ENCODE results near the gene KIRREL3. TPM values are rescaled to one million over a fixed set of nuclear protein-coding genes. Genes with fewer than 3 reads are reported as not detected.

Gene KIRREL3
- total RNA-seq, 1 donor from 2014 or later = not detected

DNA sequence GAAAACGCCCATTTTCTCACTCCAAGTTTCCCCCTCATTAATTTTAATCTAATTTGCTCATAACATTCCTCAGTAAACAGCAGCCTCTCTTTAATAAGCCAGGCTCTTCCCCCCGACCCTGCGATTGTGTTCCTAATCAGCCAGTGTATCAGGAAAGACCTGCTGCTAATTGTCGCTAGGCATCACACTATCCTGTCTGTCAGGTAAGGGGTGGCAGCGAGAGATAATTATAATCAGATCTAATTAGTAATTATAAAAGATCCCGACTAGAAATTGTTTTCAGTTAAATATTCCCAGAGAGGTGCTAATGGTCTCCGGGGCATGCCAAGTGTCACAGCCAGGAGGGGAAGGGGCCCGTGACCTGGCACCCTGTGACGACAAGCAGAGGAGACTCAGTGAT, 502.3 kb downstream of the KIRREL3 start:
- intact Hi-C loops (cut with micrococcal nuclease) = no loop called here
- no peaks in the 10 kb centered on the region for H3K4me1 Mint-ChIP-seq (ENCODE audit: low read depth)
- H3K27me3 Mint-ChIP-seq (ENCODE audit: low read depth) = peaks cover 14% of the 10 kb centered on the region
- no peaks in the 10 kb centered on the region for H3K36me3 Mint-ChIP-seq (ENCODE audit: low read depth)
- no peaks in the 10 kb centered on the region for H3K9me3 Mint-ChIP-seq
- H3K27ac Mint-ChIP-seq = no peak overlapping the region
- H3K4me3 Mint-ChIP-seq (ENCODE audit: low read depth) = no peak overlapping the region
- no peak for DNase-seq (ENCODE audit: low spot score)

DNA sequence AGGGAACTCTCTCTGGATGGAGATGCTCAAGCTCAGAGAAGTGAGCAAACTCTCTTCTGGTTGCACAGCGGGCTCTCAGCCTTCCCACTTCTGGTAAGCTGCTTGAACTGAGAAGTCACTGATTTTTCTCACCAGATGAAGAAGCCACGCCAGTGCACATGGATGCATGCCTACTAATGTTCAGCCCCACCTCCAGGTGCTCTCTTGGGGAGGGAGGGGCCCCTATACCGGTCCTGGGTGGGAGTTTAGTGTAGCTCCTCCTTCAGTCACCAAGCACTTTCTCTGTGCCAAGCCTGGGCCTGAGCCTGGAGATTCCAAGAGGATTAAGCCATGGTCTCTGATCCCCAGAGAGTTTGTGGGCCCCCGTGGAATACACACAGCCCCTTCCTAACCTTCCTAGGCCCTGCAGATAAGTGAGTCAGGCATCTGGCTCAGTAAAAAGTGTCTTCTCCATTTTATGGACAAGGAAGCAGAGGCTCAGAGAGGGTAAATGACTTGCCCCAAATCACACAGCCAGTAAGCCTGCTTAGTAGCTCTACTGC, 502.9 kb downstream of the KIRREL3 start:
- H3K27ac Mint-ChIP-seq = no peak overlapping the region
- no peak for DNase-seq (ENCODE audit: low spot score)
- intact Hi-C loops (cut with micrococcal nuclease) = no loop called here
- no peaks in the 10 kb centered on the region for H3K9me3 Mint-ChIP-seq
- H3K36me3 Mint-ChIP-seq (ENCODE audit: low read depth) = no peaks in the 10 kb centered on the region
- no peaks in the 10 kb centered on the region for H3K4me1 Mint-ChIP-seq (ENCODE audit: low read depth)
- no peak overlapping the region for H3K4me3 Mint-ChIP-seq (ENCODE audit: low read depth)
- peaks cover 9% of the 10 kb centered on the region for H3K27me3 Mint-ChIP-seq (ENCODE audit: low read depth)

DNA sequence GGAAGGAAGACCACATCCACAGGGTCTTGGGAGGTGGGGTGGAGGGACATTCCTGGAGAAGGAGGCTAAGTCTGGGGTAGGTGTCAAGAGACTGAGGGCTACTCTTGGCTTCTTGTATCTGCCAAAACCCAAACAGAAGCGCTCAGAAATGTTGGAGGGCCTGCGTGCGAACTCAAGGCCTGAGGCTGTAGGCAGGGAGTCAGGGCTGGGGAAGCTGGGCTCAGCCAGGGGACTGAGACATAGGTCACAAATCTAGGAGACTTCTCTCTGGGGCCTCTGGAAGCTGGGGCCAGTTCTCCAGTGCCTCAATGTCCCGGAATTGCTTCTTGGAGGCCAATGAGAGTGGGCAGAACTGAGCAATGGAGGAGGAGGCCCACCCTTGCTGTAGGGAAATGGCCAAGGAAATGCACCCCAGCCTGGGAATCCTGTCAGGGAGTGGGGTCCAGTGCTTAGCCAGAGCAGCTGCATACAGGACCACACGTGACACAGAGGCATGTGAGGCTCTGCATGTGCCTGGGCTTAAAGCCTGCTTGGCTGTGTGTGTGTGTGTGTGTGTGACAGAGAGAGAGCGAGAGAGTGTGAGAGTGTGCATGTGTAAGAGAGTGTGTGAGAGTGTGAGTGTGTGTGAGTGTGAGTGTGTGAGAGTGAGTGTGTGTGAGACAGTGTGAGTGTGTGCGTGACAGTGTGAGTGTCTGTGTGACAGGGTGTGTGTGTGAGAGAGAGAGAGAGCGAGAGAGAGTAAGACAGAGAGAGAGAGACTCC, 503.8 kb downstream of the KIRREL3 start:
- Mint-ChIP-seq H3K27ac (no peak overlapping the region), H3K36me3 (ENCODE audit: low read depth) (no peaks in the 10 kb centered on the region), H3K9me3 (no peaks in the 10 kb centered on the region), H3K4me3 (ENCODE audit: low read depth) (no peak overlapping the region), H3K4me1 (ENCODE audit: low read depth) (no peaks in the 10 kb centered on the region), H3K27me3 (ENCODE audit: low read depth) (peaks cover 5% of the 10 kb centered on the region)
- DNase-seq (ENCODE audit: low spot score) = no peak
- intact Hi-C loops (cut with micrococcal nuclease) = no loop called here

DNA sequence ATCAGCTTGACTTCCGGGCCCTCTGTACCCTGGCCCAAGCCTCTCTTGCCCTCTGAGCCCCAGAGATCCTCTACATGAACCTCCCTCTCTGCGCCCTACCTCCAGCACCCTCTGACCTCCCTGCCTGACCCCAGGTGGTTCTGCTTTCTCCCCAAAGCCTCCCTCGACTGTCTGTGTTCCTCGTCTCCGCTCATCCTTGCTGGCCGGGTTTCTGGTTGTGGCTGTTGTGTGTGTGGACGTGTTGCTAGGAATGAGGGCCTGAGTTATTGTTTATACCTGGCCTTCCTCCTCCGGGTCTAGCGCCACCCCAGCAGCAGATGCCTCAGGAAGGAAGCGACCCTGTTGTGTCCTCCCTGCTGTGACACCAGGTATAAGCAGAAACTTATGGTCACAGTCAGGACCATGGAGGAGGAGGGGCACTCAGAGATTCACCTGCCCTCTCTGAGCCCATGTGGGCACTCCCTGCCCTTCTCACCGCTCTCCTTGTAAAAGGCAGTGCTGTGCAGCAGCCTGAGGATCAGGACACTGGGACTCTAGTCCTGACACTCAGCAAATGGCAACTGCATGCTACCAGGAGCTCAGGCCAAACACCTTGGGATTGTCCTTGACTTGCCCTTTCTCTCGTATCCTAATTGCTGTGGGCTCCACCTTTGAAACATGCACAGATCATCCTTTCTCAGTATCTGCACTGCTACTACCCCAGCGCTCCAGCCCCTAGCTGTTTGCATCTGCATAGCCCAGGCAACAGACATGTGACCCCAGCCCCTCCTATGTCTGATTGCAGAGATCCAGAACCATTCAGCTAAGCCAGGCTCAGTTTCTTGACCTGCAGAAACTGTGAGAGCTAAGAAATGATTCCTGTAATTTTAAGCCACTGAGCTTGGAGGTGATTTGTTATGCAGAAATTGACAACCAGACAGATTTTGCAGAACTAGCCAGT, 505.0 kb downstream of the KIRREL3 start:
- H3K36me3 Mint-ChIP-seq (ENCODE audit: low read depth) = no peaks in the 10 kb centered on the region
- no peak for DNase-seq (ENCODE audit: low spot score)
- H3K4me1 Mint-ChIP-seq (ENCODE audit: low read depth) = no peaks in the 10 kb centered on the region
- no peak overlapping the region for H3K4me3 Mint-ChIP-seq (ENCODE audit: low read depth)
- H3K27ac Mint-ChIP-seq = no peak overlapping the region
- intact Hi-C loops (cut with micrococcal nuclease) = no loop called here
- H3K27me3 Mint-ChIP-seq (ENCODE audit: low read depth) = peaks cover 2% of the 10 kb centered on the region
- H3K9me3 Mint-ChIP-seq = no peaks in the 10 kb centered on the region

- DNase-seq (ENCODE audit: low spot score) = no peak
- no peaks in the 10 kb centered on the region for H3K4me1 Mint-ChIP-seq (ENCODE audit: low read depth)
- no peak overlapping the region for H3K4me3 Mint-ChIP-seq (ENCODE audit: low read depth)
- no peaks in the 10 kb centered on the region for H3K9me3 Mint-ChIP-seq
- no peaks in the 10 kb centered on the region for H3K27me3 Mint-ChIP-seq (ENCODE audit: low read depth)
- intact Hi-C loops (cut with micrococcal nuclease) = no loop called here
- H3K36me3 Mint-ChIP-seq (ENCODE audit: low read depth) = no peaks in the 10 kb centered on the region
- H3K27ac Mint-ChIP-seq = no peak overlapping the region
Measured at GRCh38 chr11:126494831-126495230, 505.7 kb downstream of the KIRREL3 start.

- H3K4me1 Mint-ChIP-seq (ENCODE audit: low read depth) = no peaks in the 10 kb centered on the region
- H3K27me3 Mint-ChIP-seq (ENCODE audit: low read depth) = no peaks in the 10 kb centered on the region
- no peak overlapping the region for H3K4me3 Mint-ChIP-seq (ENCODE audit: low read depth)
- no peak overlapping the region for H3K27ac Mint-ChIP-seq
- H3K36me3 Mint-ChIP-seq (ENCODE audit: low read depth) = no peaks in the 10 kb centered on the region
- intact Hi-C loops (cut with micrococcal nuclease) = no loop called here
- DNase-seq (ENCODE audit: low spot score) = no peak
- H3K9me3 Mint-ChIP-seq = no peaks in the 10 kb centered on the region
Measured at GRCh38 chr11:126492331-126493082, 508.1 kb downstream of the KIRREL3 start.

DNA sequence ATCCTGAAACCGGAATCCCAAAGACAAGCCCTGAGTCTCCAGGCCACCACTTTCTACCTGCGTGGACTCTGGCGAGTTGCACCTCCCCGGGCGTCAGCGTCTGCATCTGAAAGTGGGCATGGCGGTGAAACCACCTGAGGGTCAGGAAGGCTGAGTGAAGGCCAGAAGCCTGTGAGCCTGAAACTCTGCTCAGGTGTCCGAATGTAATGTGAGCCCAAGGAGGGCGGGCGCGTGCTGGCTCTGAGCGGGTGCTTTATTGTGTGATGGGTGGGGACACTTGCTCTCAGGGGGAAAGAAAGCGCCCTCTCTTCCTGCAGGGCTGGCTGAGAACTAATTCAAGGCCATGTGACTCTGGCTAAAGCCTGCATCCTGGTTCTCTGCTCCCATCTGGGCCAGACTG, 509.5 kb downstream of the KIRREL3 start:
- Mint-ChIP-seq H3K27ac (no peak overlapping the region), H3K36me3 (ENCODE audit: low read depth) (no peaks in the 10 kb centered on the region), H3K27me3 (ENCODE audit: low read depth) (no peaks in the 10 kb centered on the region), H3K9me3 (no peaks in the 10 kb centered on the region), H3K4me1 (ENCODE audit: low read depth) (no peaks in the 10 kb centered on the region), H3K4me3 (ENCODE audit: low read depth) (no peak overlapping the region)
- no peak for DNase-seq (ENCODE audit: low spot score)
- intact Hi-C loops (cut with micrococcal nuclease) = no loop called here

- H3K27me3 Mint-ChIP-seq (ENCODE audit: low read depth) = no peaks in the 10 kb centered on the region
- no peak overlapping the region for H3K4me3 Mint-ChIP-seq (ENCODE audit: low read depth)
- no peaks in the 10 kb centered on the region for H3K9me3 Mint-ChIP-seq
- no peaks in the 10 kb centered on the region for H3K4me1 Mint-ChIP-seq (ENCODE audit: low read depth)
- H3K36me3 Mint-ChIP-seq (ENCODE audit: low read depth) = no peaks in the 10 kb centered on the region
- no peak for DNase-seq (ENCODE audit: low spot score)
- H3K27ac Mint-ChIP-seq = no peak overlapping the region
- intact Hi-C loops (cut with micrococcal nuclease) = no loop called here
Measured at GRCh38 chr11:126489836-126490660, 510.5 kb downstream of the KIRREL3 start.

DNA sequence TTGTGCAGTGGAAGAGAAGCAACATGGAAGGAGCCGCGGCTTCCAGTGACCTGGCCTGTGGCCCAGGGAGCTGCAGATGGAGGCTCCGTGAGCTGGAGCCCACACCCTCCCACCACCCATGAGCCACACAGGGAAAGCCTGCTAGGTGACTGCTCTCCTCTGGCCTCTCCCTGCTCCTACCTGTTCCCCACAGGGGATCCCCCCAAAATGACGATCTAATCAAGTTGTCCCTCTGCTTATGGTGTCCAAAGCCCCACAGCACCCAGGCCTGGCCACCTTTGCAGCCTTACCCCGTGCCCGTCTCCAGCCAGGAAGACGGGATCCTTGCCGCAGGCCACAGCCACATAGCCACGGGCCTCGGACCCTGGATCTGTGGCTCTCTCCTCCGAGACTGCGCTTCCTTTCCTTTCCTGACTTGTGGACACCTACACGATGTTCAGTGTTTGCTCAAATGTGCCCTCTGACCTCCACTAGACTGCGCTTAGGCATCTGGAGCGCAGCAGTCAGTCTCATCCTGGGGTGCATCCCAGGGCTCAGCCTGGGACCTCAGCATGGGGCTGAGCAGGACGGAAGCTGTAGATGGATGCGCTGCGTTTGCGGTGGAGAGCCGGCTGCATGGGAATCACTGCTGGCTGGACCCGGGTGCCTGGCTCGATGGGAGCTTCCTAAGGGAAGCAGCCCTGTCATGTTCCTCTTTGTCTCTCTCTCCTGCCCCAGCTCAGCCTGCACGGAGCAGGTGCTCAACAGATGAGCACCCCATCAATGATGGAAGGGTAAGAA, 511.8 kb downstream of the KIRREL3 start:
- no peaks in the 10 kb centered on the region for H3K36me3 Mint-ChIP-seq (ENCODE audit: low read depth)
- H3K4me3 Mint-ChIP-seq (ENCODE audit: low read depth) = no peak overlapping the region
- no peak overlapping the region for H3K27ac Mint-ChIP-seq
- DNase-seq (ENCODE audit: low spot score) = no peak
- intact Hi-C loops (cut with micrococcal nuclease) = no loop called here
- no peaks in the 10 kb centered on the region for H3K4me1 Mint-ChIP-seq (ENCODE audit: low read depth)
- no peaks in the 10 kb centered on the region for H3K9me3 Mint-ChIP-seq
- H3K27me3 Mint-ChIP-seq (ENCODE audit: low read depth) = no peaks in the 10 kb centered on the region

DNA sequence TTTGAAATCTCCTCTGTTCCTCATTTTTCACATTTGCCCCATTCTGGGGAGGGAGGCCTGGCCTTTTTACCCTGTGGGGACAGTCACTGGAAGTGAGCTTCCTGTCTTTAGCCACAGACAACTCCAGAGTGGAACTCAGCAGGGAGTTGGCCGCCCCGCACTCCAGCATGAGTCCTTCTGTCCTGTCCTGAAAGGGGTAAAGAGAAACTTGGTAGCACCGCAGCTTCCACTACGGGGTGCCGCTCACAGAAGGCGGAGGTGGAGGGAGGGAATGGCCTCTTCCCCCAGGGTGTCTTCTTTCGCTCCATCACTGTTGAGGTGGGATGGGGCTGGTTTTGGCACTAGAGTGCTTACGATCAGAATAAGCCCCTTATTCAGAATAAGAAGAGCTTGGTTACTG, 512.9 kb downstream of the KIRREL3 start:
- no peaks in the 10 kb centered on the region for H3K9me3 Mint-ChIP-seq
- DNase-seq (ENCODE audit: low spot score) = no peak

DNA sequence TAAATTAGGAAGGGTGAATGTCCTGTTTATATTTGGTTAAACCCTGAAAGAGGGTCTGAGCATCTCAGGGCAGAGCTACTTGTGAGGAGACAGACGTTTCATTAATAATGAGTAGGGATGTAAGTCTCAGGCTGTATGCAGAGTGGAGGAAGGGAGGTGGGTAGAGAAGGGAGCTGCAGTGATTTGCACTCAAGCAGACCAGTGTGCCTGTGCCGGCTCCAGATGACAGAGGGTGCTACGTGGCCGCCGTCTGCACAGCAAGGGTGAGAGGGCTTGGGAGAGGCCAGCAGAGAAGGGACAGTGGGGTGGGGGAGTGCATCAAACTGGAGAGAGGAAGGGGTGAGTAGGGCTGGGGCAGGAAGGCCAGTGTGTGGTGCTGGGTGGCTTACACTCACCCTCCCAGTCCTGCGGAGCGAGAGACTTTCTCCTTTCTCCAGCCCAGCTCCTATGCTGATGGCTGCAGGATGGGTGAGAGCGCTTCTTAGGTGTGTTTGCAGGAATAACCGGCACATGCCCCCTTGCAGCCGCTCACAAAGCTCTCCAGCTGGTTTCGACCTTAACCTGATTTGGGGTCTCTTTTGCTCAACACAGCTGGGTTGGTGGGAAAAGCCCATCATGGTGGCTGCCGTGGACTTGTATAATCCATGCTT, 514.5 kb downstream of the KIRREL3 start:
- H3K27ac Mint-ChIP-seq = no peak overlapping the region
- DNase-seq (ENCODE audit: low spot score) = no peak
- H3K4me1 Mint-ChIP-seq (ENCODE audit: low read depth) = no peaks in the 10 kb centered on the region
- no peaks in the 10 kb centered on the region for H3K9me3 Mint-ChIP-seq
- H3K27me3 Mint-ChIP-seq (ENCODE audit: low read depth) = no peaks in the 10 kb centered on the region
- no peak overlapping the region for H3K4me3 Mint-ChIP-seq (ENCODE audit: low read depth)
- H3K36me3 Mint-ChIP-seq (ENCODE audit: low read depth) = no peaks in the 10 kb centered on the region
- intact Hi-C loops (cut with micrococcal nuclease) = no loop called here

More for the DNA sequence above, 512.9 kb downstream of the KIRREL3 start:
- H3K4me3 Mint-ChIP-seq (ENCODE audit: low read depth) = no peak overlapping the region
- H3K27ac Mint-ChIP-seq = no peak overlapping the region
- H3K27me3 Mint-ChIP-seq (ENCODE audit: low read depth) = no peaks in the 10 kb centered on the region
- no peaks in the 10 kb centered on the region for H3K4me1 Mint-ChIP-seq (ENCODE audit: low read depth)
- no peaks in the 10 kb centered on the region for H3K36me3 Mint-ChIP-seq (ENCODE audit: low read depth)
- intact Hi-C loops (cut with micrococcal nuclease) = no loop called here
